Measurements from ENCODE around the gene CLSTN2.

DNA sequence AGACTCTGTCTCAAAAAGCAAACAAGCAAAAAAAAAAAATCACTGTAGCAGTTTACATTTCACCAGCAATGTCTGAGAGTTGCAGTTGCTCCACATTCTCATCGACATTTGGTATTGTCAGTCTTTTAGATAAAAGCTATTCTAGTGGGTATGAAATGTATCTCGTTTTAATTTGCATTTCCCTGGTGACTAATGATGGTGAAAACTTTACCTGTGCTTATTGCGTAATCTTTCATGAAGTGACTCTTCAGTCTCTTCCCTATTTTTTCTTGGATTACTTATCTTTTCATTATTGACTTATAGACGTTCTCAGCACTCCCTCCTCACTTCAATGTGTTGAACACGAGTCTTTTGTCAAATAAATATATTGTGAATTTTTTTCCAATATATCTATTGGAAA lies 37.2 kb upstream of the CLSTN2 start:
- no peak for TF ChIP-seq POLR2A (IDR thresholded peaks at IDR 0.05; ENCODE audit: borderline replicate concordance, extremely low read depth, insufficient read depth, insufficient read length)
- TF ChIP-seq, protein P1, sequence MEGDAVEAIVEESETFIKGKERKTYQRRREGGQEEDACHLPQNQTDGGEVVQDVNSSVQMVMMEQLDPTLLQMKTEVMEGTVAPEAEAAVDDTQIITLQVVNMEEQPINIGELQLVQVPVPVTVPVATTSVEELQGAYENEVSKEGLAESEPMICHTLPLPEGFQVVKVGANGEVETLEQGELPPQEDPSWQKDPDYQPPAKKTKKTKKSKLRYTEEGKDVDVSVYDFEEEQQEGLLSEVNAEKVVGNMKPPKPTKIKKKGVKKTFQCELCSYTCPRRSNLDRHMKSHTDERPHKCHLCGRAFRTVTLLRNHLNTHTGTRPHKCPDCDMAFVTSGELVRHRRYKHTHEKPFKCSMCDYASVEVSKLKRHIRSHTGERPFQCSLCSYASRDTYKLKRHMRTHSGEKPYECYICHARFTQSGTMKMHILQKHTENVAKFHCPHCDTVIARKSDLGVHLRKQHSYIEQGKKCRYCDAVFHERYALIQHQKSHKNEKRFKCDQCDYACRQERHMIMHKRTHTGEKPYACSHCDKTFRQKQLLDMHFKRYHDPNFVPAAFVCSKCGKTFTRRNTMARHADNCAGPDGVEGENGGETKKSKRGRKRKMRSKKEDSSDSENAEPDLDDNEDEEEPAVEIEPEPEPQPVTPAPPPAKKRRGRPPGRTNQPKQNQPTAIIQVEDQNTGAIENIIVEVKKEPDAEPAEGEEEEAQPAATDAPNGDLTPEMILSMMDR (IDR thresholded peaks at IDR 0.05 in 2 of 3, conservative IDR thresholded peaks at IDR 0.05 in 1 of 3; ENCODE audit: borderline replicate concordance in 1 of 3, insufficient read depth in 1 of 3, low read depth in 2 of 3, low read length in 2 of 3): no peak

Measured in HCT116 (cell line).